Uterus (tissue), 2 donors: Measurements from ENCODE around the gene SDK2.

Experiments
- POLR2A ChIP-seq, 2 donors: fragments of 450-650 bp; IDR thresholded peaks; one replicate each; pipeline ENCODE4 v1.6.1; 2016; ENCODE audit warnings: antibody characterized with exemption in 2 of 2, mild to moderate bottlenecking in 1 of 2, moderate library complexity in 1 of 2
- TF ChIP-seq, protein P1 (sequence below), 4 experiments: fragments of 200-600 bp in 2 of 4; fragments of 450-650 bp in 2 of 4; sonication (generic) in 2 of 4; IDR thresholded peaks; one replicate each; pipeline ENCODE4 v1.5.1; 2016 to 2019; ENCODE audit warnings: antibody characterized with exemption in 4 of 4, mild to moderate bottlenecking in 2 of 4, moderate library complexity in 1 of 4

DNA sequence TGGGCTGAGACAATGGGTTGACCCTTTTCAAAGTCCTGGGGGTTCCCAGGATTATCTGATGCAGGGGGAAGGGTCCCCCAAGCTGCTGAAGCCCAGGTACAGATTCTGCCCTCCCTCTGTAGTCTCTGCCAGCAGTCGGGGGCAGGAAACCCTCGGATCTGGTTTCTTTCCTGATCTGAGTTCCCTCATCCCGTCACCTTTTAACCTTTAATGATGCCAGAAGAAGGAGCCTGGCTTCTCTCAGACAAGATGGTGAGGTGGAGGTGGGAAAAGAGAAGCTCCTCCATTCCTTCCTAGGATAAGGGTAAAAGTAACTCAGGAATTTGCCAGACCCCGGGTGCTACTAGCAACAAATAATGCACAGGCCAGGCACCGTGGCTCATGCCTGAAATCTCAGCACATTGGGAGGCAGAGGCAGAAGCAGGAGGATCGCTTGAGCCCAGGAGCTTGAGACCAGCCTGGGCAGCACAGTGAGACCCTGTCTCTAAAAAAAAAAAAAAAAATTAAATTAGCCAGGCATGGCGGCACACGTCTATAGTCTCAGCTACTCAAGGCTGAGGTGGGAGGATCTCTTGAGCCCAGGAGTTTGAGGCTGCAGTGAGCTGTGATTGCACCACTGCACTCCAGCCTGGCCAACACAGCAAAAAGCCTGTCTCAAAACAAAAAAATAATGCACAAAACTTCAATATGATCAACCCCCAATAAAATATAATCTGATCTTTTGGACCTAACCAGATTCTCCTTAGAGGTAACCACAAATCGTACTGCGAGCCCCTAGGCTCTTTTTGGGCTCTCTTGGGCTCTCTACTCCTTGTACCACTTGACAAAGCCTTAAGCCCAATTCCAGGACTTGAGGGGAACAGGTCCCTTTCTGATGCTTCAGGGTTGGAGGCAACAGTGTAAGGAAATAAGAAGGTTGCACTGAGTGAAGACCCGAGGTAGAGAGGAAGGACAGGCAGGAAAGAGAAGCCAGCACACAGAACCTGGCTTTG, 338.1 kb downstream of the SDK2 start:
- TF ChIP-seq, protein P1, sequence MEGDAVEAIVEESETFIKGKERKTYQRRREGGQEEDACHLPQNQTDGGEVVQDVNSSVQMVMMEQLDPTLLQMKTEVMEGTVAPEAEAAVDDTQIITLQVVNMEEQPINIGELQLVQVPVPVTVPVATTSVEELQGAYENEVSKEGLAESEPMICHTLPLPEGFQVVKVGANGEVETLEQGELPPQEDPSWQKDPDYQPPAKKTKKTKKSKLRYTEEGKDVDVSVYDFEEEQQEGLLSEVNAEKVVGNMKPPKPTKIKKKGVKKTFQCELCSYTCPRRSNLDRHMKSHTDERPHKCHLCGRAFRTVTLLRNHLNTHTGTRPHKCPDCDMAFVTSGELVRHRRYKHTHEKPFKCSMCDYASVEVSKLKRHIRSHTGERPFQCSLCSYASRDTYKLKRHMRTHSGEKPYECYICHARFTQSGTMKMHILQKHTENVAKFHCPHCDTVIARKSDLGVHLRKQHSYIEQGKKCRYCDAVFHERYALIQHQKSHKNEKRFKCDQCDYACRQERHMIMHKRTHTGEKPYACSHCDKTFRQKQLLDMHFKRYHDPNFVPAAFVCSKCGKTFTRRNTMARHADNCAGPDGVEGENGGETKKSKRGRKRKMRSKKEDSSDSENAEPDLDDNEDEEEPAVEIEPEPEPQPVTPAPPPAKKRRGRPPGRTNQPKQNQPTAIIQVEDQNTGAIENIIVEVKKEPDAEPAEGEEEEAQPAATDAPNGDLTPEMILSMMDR (IDR thresholded peaks at IDR 0.05), result no peak
- TF ChIP-seq POLR2A (IDR thresholded peaks at IDR 0.05), result no peak
